Spleen (tissue), 7 donors: ENCODE results near the gene MUC3A.
"Not testable (repeated sequence)": the region's sequence is repeated elsewhere in the genome, so short reads cannot be mapped to it uniquely, and the experiment has no call there.

Source experiments
- POLR2A ChIP-seq, 3 donors: fragments of 450-650 bp; IDR thresholded peaks; one replicate each; pipeline ENCODE4 v1.5.1; 2017; ENCODE audit warnings: antibody characterized with exemption in 3 of 3, mild to moderate bottlenecking in 1 of 3
- POLR2AphosphoS5 ChIP-seq, 3 donors: sonication (generic); formaldehyde crosslinking; IDR thresholded peaks; one replicate each; pipeline ENCODE4 v1.5.1; 2017; ENCODE audit warnings: antibody characterized with exemption in 3 of 3
- TF ChIP-seq, protein P1 (sequence below), 11 experiments: fragments of 200-600 bp in 7 of 11; fragments of 450-650 bp in 4 of 11; sonication (generic) in 4 of 11; IDR thresholded peaks in 8 of 11; conservative IDR thresholded peaks in 3 of 11; 1 replicate in 7 of 11; 2 replicates in 4 of 11; pipeline versions ENCODE4 v1.4.0 to v1.8.0; 2016 to 2021; ENCODE audit warnings: antibody characterized with exemption in 11 of 11, inconsistent platforms in 4 of 11, mild to moderate bottlenecking in 1 of 11
- donor health status: DM: no; HTN: no; CAD: no; lungs with moderate emphysema.
- donor health status: DM: no; HTN: no; CAD: no.
- donor health status: DM: no; HTN: no; CAD: no.

DNA sequence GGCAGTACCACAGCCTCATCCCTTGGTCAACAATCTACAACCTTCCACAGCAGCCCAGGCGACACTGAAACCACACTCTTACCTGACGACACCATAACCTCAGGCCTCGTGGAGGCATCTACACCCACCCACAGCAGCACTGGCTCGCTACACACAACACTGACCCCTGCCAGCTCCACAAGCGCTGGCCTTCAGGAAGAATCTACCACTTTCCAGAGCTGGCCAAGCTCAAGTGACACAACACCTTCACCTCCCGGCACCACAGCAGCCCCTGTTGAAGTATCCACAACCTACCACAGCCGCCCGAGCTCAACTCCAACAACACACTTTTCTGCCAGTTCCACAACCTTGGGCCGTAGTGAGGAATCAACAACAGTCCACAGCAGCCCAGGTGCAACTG lies 45.3 kb downstream of the MUC3A start:
- TF ChIP-seq, protein P1, sequence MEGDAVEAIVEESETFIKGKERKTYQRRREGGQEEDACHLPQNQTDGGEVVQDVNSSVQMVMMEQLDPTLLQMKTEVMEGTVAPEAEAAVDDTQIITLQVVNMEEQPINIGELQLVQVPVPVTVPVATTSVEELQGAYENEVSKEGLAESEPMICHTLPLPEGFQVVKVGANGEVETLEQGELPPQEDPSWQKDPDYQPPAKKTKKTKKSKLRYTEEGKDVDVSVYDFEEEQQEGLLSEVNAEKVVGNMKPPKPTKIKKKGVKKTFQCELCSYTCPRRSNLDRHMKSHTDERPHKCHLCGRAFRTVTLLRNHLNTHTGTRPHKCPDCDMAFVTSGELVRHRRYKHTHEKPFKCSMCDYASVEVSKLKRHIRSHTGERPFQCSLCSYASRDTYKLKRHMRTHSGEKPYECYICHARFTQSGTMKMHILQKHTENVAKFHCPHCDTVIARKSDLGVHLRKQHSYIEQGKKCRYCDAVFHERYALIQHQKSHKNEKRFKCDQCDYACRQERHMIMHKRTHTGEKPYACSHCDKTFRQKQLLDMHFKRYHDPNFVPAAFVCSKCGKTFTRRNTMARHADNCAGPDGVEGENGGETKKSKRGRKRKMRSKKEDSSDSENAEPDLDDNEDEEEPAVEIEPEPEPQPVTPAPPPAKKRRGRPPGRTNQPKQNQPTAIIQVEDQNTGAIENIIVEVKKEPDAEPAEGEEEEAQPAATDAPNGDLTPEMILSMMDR (IDR thresholded peaks at IDR 0.05 in 8 of 11, conservative IDR thresholded peaks at IDR 0.05 in 3 of 11): not testable (repeated sequence)
- TF ChIP-seq POLR2AphosphoS5, POLR2A (IDR thresholded peaks at IDR 0.05): not testable (repeated sequence)
